ENCODE data around the gene C1S.
"Not testable (repeated sequence)": the region's sequence is repeated elsewhere in the genome, so short reads cannot be mapped to it uniquely, and the experiment has no call there.

C1S gene

DNA sequence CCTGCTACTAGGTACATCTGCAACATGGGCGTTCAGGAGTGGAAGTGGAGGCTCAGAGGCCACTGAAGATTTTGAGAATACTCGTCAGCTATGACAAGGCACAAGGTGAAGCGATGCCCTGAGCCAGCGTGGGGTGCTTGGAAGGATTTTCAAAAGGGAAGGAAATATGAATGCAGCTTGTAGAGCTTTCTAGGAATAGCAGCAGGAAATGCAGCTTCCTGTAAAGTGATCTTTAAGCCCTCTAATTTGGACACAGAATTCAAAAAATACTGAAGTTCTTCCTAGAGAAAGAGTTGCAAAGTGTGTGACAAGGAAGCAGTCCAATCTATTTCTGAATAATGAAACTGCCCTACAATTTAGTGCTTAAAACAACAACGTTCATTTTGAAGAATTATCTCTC lies 13.2 kb upstream of the C1S start:
- no peak for DNase-seq

DNA sequence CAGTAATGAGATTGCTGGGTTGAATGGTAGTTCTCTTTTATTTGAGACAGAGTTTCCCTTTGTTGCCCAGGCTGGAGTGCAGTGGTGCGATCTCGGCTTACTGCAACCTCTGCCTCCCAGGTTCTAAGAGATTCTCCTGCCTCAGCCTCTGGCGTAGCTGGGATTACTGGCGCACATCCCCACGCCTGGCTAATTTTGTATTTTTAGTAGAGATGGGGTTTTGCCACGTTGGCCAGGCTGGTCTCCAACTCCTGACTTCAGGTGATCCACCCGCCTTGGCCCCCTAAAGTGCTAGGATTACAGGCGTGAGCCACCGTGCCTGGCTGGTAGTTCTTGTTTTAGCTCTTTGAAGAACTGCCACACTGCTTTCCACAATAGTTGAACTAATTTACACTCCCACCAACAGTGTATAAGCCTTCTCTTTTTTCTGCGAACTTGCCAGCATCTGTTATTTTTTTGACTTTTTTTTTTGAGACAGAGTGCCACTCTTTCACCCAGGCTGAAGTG lies 11.0 kb upstream of the C1S start:
- not testable (repeated sequence) for DNase-seq

DNA sequence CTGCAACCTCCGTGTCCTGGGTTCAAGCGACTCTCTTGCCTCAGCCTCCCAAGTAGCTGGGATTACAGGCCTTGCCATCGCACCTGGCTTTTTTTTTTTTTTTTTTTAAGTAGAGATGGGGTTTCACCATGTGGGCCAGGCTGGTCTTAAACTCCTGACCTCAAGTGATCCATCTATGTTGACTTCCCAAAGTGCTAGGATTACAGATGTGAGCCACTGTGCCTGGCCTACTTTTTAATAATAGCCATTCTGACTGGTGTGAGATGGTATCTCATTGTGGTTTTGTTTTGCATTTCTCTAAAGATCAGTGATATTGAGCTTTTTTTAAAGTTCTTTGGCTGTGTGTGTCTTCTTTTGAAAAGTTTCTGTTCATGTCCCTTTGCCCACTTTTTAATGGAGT lies 10.5 kb upstream of the C1S start:
- DNase-seq, result not testable (repeated sequence)

DNA sequence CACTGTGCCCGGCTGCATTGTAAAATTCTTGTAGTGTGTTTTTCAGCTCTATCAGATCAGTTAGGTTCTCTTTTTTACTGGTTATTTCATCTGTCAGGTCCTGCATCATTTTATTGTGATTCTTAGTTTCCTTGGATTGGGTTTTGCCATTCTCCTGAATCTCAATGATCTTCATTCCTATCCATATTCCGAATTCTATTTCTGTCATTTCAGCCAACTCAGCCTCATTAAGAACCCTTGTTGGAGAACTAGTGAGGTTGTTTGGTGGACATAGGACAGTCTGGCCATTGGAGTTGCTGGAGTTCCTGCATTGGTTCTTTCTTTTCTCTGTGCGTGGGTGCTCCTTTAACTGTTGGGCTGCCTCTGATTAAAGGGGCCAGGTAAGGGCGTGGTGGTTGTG lies 5.6 kb upstream of the C1S start:
- no peak for DNase-seq

DNA sequence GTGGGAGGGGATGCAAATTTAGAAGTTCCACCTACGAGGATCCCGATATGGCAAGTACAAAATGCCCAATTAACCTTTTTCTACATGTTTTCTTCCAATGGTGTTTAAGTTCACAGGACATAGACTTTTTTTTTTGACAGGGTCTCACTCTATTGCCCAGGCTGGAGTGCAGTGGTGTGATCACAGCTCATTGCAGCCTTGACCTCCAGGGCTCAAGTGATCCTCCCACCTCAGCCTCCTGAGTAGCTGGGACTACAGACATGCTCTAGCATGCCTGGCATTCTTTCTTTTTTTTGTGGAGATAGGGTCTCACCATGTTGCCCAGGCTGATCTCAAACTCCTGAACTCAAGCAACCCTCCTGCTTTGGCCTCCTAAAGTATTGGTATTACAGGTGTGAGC lies 4.8 kb upstream of the C1S start:
- not testable (repeated sequence) for DNase-seq

DNA sequence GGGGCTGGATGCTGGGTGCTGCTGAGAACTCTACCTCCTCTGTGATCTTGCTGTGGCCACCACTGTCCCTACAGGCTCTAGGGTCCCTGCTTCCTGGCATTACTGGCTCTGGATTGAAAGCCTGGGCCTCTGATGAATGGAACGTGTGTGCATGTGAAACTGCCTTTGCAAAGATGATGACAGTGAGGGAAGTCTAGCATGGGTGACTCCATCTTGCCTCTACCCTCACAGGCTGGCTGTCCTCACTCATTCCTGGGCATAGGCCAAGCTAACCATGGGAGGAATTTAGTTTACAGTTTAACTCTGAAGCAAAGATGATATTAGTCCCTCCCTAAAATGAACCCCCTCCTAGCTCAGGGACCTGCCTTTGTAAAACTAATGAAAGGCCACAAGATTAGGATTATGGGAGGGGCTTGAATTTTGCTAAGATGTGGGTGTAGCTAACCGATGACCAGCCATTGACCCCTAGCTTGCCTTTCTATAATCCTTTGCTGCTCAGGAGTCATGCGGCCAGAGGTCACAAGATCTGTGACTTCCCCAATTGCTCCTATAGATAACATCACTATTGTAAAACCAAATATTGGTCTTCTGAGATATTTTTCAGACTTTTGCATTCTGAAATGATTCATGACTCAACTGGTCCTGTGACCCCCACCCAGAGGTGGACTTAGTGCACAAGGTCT lies 2.2 kb upstream of the C1S start:
- no peak for DNase-seq

DNA sequence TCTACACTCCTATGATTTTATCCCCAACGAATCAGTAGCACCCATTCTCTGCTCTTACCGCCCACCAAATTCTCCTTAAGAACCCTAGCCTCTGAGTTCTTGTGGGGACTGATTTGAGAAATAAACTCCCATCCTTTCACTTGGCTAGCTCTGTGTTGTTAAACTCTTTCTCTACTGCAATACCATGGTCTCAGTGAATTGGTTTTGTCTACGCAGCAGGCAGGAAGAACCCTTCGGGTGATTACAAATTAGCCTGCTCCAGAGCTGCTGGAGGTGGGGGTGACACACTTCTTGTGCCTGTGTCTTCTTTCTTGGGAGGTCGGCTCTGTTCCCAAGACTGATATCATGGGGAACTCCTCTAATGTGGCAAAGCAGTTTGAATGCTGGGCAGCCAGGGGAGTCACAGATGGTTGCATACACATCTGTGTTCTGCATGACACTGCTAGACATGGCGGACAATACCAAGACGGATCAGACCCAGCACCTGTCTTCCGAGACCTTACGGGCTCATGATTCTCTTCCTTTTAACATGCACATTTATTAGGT lies 1.6 kb upstream of the C1S start:
- no peak for DNase-seq

DNA sequence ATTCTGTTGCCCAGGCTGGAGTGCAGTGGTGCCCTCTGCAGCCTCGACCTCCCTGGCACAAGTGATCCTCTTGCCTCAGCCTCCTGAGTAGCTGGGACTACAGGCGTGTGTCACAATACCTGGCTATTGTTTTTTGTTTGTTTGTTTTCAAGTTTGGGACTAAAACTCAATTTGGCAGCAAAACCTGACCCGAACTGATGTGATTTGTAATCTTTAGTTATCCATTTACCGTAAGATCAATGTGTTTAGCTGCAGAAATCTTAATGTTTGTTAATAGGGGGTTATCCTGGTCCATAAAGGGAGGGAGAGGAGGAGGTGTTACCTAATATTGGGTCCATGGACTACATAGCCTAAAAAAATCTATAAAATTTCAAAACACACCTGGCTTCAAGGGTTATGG lies 738 bp upstream of the C1S start:
- no peak for DNase-seq

DNA sequence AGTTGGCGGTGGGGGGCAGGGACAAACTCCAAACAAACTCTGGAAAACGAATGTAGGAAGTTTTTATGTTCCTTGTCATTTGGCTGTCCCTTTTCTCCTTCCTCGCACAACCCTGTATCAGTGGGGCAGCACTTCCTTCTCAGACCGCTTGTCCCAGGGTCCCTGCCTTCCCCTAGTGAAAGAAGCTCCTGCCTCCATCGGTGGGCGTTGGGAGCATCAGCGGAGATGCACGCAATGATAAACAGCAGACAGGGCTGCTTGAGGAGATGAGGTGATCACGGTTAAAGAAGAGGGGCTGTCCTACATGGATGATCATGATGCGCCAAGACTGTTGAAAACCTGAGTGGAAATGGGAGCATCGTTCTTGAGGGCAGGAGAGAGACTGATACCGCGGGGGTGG lies 620 bp downstream of the C1S start:
- DNase-seq, result no peak

DNA sequence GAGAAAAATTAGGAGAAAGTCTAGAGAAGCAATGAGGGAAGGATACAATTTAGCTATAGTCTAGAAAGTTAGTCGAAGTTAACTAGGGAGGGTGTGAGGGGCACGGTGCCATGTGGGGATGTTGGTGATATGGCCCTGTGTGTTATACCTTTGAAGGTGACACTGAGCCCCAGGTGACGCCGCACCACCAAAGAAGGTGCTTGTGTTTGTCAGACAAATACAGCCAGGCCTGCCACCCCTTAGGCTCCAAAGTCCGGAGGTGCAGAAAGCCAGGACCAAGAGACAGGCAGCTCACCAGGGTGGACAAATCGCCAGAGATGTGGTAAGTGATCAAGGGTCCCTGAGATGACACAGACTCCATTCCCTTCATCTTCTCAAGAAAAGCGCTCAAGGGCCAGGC lies 1.1 kb downstream of the C1S start:
- DNase-seq, result no peak

DNA sequence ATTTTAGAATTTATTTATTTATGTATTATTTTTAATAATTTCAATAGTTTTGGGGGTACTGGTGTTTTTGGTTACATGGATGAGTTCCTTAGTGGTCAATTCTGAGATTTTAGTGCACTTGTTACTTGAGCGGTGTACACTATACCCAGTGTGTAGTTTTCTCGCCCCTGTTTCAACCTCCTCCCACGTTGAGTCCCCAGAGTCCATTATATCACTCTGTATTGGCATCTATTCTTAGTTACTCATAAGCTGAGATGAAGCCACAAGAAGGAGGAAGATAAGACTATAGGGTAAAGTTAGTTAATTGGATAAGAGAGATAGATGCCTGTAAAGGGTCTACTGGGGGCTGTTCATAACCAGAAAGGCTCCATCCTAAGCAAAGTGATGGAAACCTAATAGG lies 4.0 kb downstream of the C1S start:
- DNase-seq, result no peak

DNA sequence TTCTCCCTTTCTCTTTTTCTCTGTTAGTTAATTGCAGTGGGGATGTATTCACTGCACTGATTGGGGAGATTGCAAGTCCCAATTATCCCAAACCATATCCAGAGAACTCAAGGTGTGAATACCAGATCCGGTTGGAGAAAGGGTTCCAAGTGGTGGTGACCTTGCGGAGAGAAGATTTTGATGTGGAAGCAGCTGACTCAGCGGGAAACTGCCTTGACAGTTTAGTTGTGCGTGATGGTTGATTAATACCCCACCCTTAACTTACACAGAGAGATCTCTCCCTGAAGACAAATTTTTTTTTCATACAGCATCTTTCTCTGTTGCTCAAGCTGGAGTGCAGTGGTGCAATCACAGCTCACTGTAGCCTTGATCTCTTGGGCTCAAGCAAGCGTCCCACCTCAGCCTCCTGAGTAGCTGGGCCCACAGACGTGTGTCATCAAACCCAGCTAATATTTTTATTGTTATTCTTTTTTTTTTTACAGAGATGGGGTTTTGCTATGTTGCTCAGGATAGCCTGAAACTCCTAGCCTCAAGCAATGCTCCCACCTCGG lies 4.6 kb downstream of the C1S start:
- DNase-seq, result no peak

DNA sequence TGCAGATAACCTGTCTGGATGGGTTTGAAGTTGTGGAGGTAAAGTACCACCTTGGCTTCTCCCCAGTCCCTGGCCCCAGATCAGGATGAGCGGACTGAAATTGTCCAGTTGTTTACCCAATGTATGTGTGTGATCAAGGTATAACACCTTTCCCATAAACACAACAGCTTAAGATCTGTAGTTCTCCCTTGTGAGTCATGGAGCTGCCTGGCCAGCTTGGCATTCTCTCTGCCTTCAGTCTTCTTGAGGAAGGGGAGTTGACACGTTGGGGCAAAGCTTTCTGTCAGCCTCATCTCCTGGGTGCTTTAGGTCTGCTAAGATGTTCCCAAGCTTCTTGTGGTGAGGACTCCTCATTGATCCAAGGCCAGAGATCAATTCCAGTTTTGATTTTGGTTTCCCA lies 6.1 kb downstream of the C1S start:
- no peak for DNase-seq

DNA sequence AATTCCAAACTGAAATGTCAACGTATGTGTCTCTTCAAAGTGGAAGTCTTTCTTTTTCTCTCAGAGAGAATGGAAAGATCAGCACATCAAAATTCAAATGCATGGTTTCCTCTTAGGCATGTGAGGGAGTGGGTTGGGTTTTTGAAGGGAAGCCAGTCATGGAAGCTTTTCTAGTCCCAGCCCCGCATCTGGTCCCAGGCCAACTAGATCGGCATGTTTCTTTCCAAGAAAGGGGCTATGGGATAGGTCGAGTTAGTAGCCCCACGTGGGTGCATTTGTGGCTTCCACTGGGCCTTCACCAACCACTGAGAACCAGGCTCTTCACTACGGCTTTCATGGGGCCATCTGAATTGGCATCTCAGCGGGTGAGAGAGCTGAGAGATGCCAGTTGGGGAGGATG lies 6.6 kb downstream of the C1S start:
- DNase-seq, result no peak

DNA sequence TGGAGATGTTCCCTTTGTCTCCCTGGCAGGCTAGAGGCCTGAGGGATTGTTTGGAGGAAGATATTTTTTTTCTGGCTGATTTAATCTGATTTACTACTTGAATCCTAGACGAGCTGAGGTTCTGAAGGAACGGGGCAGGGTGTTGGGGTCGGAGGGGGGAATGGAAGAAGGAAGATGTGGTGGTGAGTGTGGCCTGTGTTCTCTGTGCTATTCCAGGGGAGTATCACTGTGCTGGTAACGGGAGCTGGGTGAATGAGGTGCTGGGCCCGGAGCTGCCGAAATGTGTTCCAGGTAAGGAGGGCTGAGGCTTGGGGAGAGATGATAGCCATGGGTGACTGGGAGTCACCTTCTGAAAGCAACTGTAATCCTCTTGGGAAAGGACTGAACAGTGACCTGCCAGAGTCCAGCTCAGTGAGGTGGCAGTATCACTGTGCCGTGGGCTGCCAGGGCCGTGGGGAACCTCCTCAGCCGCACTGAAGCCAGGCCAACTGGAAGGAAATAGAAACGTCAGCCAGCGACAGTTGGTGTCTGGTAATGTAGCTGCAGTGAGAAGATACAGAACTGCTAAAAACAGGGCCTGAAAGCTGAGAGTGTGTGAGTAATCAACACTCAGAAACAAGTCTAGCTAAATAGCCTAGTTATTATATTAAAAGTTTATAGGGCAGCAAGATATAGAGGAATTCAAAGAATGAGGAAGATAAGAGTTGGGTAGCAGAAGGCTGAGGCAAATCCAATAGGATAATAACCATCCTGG lies 7.9 kb downstream of the C1S start:
- no peak for DNase-seq

DNA sequence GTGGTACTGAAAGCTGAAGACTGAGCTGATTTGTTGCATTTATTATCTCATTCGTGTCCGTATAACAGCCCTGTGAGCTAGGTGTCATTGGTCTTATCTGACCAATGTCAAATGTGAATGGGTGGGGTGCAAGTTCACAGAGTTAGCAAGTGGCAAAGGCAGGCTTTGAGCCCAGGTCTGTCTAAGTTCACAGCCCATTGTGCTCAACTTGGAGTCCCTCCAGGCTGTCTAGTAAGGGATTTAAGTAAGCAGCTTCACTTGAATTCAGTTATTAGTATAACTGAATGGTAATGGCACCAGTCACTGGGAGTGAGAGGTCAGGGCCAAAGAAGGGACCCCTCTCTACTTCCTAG lies 8.5 kb downstream of the C1S start:
- DNase-seq, result no peak

DNA sequence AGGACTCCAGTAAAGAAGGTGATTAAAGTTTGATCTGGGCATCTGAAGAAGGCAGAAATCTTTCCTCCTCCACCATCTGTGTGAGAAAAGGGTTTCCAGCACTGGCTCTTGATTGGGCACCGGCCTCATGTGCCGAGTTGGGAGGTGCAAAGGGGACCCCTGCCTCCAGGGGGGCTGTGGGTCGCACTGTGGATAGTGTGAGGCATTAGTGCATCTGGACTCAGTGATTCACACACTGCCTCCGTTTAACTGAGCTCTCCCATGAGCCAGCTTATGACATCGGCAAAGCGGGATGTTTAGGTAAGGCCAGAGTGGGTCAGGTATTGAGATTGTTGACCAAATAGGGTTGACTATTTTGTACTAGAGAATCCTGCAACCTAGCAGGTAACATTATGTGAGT lies 8.9 kb downstream of the C1S start:
- no peak for DNase-seq

DNA sequence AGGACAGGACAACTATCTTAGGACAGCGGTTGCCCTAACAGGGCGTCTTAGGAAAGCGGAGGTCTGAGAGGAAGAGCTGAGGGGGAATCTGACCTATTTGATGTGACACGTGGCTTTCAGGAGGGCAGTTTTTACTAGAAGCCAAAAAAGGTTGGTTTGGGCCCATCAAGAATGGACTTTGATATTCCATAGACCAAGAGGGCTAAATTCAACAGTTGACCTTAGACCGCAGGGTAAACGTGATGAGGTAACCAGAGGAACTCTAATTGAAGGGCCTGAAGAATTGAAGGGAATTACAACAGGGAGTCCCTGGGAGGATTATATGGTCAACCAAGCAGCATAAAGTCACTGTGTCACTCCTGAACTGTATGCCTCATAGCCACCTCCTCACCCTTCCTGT lies 11.5 kb downstream of the C1S start:
- no peak for DNase-seq

DNA sequence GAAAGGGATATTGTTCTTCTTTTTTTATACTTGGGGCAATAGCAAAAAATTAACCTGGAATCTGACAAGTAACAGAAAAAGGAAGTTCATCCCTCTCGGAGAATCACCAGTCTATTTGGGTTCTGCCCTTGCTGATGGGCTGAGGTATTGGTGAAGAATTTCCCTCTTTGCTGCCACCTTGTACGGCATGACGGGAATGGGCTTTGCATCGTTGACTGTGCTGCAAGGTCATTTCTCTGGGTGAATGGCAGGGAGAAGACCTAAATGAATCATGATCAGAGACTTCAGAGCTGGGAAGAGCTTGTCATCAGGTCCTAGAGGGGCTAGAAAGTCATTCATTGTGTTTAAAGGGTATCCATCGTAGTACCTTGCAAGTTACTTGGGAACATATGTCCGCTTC lies 12.0 kb downstream of the C1S start:
- DNase-seq, result no peak

DNA sequence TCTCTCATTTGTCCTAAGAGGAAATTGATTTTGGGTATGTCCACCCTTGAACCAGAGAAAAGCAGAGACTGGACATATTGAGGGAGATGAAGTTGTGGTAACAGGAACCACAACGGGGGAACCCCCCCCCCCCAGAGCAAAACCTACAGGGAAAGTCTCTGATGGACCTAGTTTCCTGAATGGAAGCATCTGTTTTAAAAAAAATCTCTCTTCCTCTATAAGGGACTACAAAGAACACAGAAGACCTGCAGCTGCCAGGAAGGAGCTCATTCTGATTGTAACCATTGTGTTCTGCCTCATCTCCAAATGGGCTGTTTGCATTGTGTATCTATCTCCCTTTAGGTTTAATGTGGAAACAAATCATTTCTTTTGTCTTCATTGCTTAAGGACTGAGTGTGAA lies 13.4 kb downstream of the C1S start:
- DNase-seq, result no peak

DNA sequence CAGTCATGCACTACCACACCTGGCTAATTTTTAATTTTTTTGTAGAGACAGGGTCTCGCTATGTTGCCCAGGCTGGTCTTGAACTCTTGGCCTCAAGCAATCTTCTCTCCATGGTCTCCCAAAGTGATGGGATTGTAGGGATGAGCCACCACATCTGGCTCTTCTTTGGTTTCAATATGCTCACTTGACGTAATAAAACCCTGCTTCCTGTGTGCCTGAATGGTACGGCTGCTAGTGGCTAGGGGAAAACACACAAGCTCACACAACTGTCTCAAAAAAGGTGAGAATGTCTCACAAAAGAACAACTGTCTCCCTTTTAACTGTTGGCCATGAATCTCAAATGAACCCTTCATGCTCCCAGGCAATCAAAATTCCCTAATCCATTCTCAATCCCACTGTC lies 15.0 kb downstream of the C1S start:
- DNase-seq, result no peak

DNA sequence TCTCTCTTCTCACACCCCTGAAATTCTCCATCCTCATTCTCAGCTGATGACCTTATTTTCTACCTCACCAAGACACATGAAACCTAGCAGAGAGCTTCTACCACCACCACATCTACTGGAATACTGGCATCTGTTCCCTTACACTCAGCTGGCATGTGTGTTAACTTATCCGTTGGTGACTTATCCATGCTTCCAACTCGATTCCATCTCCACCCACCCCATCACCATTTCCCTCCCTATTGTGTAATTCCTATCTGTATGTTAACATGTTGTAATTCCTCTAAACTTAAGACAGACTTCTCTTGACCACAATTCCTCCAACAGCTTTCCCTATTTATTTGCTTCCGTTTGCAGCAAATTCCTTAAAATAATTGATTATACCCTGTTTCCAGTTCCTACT lies 15.4 kb downstream of the C1S start:
- no peak for DNase-seq

DNA sequence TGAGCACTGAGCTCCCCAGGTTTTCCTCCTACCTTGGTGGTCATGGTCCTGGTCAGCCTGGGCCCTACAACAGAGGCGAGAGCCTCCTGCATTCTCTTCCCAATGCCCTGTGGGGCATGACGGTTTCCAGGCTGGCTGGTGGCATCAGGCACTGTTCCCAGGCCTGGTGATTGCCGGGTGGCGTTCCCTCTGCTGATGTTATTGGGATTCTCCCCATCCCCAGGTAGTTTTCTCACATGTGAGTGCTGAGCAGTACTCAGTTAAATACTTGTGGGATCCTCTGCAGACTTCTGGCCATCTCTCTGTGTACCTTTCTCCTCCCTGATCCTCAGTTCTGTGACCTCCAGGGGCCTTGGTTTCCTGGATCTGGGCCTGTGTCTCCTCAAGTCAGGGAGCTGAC lies 16.0 kb downstream of the C1S start:
- DNase-seq, result no peak

DNA sequence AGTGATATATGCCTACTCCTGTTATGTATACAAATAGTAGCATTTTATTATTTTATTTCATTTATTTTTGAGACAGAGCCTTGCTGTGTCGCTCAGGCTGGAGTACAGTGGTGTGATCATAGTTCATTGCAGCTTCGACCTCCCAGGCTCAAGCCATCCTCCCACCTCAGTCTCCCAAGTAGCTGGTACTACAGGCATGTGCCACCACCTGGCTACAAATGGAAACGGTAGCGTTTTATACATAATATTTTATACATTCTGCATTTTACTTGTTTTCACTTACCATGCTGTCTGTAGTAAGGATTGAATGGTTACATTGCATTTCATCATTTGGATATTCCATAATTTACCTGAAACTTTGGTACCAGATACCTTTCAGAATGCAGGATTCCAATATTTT lies 17.6 kb downstream of the C1S start:
- DNase-seq, result no peak

DNA sequence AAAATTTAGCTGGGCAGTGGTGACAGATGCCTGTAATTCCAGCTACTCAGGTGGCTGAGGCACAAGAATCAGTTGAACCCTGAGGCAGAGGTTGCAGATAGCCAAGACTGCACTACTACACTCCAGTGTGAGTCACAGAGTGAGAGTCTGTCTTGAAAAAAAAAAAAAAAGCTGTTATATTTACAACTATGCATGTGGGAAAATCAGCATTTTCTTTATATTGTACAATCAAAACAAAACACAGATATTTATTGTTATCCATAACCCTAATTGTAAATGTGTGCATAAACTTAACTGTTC lies 19.3 kb downstream of the C1S start:
- no peak for DNase-seq
